CD4-positive, alpha-beta T cell treated with Interleukin-21 for 1 hour (primary cell): ENCODE data around the gene ABCC1.

ENCODE experiments used
- DNase-seq: peaks from one replicate; pipeline ENCODE4 v3.0.0-alpha.2; 2020

Gene ABCC1

DNA sequence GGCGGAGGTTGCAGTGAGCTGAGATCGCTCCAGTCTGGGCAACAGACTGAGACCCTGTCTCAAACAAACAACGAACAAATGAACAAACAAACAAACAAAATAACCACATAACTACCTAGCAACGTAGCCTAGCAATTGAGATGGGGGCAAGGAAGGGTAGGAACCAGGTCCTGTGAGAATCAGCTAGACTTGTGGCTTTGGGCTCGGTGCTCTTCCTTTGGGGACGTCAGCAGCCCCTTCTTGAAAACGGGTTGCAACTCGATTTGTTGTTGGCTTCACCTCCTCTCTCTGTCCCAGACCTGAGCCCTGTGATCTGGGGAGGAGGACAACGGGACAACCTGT, 72.2 kb downstream of the ABCC1 start:
- DNase-seq = no peak

DNA sequence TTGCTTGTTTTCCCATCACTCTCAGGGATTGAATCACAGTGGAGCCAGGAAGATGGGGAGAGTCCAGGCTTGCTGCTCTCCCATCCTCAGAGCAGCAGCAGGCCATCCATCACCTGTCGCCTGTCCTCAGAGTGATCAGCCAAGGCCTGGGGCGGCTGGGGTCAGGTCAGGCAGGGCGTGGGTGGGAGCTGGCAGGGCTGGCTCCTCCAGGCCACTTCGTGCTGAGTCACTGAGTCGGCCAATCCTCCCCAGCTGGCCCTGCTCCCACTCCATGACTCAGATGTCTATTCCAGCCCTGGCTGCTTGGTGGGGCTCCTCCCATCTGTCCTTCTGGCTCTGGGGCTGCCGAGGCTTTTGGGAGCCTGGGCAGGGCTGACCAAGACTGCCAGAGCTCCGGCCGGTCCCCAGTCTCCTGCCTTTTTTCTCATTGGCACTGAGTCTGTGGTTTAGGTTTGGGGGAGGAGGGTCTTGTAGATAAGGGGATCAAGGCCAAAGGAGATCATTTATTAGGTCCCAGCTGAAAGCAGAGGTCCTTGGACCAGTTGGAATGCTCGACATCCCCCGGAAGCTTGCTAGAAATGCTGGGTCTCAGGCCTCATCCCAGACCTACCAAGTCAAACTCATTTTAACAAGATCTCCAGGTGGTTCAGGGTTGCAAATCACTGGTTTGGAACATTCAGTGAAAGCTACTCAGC, 72.7 kb downstream of the ABCC1 start:
- no peak for DNase-seq

DNA sequence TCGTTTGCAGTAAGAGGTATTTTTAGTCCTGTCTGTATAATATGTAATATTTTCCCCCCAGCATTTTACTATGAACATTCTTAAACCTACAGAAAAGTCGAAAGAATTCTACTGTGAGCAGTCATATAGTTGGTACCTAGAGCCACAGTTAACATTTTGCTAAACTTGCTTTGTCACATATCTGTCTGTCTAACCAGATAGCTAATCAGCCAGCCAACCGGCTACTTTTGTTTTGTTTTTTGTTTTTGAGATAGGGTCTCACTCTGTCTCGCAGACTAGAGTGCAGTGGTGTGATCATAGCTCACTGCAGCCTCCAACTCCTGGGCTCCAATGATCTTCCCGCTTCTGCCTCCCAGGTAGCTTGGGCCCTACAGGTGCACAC, 73.3 kb downstream of the ABCC1 start:
- DNase-seq = no peak

DNA sequence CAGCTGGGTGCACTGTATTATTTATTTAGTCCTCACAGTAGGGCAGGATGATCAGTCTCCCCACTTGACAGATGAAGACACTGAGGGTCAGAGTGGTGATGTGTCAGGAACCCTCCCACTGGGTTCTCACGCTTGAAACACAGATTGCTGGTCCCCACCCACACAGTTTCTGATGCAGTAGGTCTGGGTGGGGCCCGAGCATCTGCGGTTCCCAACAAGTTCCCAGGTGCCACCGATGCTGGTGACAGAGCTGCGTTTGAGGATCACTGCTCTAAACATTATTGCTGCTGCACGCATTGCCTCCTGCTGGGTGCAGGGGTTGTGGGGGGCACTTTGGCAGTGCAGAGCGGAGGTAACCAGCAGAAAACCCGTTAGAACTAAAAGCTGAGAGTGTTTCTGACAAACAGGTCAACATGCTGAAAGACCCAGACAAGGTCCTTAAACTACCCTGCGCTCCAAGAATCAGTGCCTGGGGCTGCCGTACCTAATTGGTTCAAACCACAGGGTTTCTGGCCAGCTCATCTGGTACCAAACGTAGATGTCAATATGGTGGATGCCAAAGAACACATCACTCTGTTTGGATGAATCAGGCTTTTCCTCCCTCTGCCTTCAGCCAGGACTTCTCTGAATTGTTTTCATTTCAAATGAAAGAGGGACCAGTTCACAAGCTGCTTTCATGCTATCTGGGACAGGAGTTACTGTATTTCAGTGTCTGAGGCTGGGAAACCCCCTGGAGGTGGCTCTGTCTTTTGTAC, 76.0 kb downstream of the ABCC1 start:
- peak; percentile 59 for DNase-seq

DNA sequence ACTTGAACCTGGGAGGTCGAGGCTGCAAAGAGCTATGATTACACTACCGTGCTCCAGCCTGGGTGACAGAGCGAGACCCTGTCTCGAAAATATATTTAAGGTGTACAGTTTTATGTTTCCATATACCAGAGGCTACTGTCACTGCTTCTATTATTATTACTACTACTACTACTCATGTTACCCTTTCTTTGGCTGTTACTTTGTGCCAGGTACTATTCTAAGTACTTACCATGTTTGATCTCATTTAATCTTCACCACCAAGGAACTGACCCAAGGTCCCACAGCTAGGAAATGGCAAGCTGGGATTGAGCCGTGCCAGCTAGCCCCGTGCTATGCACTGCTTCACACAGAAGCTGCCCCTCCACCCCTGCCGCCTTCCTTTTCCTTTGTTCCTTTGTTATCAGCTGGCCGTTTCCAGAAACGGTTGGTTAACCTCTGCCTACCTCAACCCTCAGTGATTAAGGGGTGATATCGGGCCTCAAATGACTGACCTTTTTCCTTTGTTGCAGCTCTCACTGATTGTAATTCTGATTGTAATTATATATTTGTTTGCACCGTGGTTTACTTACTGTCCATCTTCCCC, 78.4 kb downstream of the ABCC1 start:
- DNase-seq = no peak

DNA sequence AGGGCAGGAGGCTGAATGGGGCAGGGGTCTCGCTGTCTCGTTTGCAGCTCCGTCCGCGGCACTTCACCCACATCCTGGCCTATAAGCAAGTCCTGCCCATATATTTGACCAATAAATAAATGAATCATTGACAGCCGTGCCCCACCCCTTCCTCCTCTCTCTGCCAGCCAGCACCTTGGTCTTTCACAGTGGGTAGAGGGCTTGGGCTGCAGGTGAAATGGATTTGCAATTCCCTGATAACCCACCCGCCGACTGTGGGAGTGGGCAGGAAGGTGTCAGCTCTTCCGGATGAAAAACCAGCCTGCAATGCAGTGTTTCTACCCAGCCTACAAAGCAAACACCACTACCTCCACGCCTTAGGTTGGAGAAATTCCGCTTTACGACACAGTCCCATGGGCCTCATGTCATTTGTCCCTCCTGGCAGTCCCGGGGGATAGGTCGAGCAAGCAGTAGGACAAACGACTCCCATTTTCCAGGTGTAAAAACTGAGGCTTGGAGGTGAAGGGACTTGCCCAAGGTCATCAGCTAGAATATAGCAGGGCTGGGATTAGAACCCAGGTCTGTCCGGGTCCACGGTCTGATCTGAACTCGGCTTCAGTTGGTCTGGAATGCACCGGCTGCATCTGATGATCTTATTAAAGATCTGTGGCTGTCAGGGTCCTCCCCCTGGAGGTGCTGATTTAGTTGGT, 79.0 kb downstream of the ABCC1 start:
- DNase-seq = no peak

DNA sequence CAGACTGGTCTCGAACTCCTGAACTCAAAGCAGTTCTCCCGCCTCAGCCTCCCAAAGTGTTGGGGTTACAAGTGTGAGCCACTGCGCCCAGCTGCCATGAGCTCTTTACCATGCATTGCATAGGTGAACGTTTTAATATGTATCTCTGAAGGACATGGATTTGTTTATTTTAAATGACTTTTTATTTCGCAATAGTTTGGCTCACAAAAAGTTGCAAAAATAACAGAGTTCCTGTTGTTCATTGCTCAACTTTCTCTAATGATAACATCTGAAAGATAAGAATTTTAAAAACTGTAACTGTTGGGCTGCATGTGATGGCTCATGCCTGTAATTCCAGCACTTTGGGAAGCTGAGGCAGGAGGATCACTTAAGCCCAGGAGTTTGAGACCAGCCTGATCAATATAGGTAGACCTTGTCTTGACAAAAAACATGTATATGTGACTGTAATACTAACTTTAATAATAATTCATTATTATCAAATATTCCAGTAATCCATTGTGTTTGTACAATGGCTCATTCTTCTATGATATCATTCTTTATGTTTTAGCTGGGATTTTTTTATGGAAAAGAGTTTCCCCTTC, 80.1 kb downstream of the ABCC1 start:
- DNase-seq = no peak

DNA sequence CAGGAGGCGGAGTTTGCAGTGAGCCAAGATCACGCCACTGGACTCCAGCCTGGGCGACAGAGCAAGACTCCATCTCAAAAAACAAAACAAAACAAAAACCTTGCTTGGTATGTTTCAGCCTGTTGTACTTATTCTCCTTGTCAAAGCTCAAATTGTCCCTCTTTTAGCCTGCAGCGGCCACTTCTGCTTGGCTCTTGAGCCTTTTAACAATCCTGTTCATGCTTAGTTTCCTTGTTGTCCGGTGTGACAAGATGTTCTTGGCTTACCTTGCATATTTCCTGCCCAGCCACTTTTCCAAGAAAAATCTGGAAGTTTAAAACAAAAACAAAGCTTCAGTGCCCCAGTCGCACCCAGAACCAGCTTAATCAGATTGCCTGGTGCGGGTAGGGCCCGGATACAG, 81.0 kb downstream of the ABCC1 start:
- no peak for DNase-seq

DNA sequence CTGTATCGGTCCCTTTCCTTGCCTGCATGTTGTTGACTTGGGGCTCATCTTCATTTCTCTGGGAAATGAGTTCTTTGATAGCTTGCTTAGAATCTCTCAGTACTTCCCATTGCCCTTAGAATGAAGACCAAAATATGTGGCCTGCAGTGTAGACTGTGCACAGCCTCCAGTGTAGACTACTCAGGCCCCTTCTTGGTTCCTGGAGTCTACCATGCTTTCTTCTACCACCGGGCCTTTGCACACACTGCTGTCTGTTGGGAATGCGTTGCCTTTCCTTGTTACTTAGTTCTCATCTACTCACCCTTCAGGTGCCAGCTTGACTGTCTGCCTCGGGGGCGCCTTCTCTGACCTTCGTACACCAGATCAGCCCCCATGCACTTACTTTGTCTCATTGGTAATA, 82.0 kb downstream of the ABCC1 start:
- DNase-seq = no peak

DNA sequence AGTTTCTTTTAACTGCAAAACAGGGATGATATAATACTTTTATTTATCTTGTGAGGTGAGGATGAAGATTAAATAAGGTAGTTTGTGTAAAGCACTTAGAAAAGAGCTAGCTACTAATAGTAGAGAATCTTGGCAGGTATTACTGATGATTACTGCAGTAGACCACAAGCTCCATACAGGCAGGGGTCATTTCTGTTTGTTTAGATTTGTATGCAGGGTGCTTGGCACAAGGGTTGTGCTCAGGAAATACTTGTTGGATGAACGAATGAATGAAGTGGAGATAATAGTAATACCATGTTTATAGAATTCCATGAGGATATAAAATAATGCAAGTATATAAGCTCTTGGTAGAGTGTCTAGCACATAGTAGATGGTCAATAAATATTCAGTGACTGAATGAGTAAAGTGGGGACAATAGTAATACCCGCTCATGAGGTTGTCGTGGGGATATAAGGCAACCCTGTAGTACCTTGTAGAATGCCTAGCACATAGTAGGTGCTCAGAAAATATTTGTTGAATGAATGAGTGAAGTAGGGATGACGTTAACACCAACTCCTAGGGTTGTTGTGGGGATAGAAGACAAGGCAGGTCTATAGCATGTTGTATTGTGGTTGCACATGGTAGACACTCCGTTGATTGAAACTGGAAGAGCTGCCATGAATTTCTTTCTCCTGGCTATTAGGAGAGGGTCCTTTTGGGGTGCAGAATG, 83.0 kb downstream of the ABCC1 start:
- DNase-seq = no peak

DNA sequence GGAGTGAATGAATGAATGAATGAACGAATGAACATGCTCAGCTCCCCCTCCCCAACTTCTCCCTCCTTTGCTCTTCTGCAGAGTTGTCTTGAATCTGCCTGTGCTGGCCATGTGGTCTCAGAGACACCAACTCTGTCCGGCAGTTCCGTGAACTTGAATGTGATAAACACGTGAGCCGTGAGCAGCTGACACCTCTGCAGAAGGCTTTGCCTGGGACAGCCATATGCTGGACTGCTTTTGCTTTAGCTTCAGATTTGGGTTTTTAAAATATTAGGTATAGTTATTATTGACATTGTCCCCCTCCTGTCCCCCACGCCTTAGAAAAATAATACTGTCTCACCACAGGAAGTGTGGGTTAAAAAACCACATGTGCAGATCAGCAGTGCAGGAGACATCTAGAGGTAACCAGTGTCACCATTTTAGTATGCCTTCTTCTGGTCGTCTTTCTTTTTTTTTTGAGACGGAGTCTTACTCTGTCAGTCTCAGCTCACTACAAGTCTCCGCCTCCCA, 83.8 kb downstream of the ABCC1 start:
- DNase-seq = peak; percentile 62

DNA sequence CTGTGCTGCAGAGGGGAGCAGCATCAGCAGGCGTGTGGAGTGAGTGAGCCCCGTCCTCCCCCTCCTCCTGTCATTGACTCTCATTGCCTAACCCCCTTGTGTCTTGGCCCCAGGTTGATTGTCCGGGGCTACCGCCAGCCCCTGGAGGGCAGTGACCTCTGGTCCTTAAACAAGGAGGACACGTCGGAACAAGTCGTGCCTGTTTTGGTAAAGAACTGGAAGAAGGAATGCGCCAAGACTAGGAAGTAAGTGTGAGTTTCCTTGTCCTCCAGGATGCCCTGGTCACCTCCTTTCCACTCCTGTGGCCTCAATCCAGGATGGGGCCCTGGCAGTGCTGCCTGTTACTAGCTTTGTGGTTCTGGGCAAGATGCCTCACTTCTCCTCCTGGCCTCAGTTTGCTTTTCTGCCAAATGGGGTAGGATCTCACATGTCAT, 87.0 kb downstream of the ABCC1 start:
- DNase-seq = no peak

DNA sequence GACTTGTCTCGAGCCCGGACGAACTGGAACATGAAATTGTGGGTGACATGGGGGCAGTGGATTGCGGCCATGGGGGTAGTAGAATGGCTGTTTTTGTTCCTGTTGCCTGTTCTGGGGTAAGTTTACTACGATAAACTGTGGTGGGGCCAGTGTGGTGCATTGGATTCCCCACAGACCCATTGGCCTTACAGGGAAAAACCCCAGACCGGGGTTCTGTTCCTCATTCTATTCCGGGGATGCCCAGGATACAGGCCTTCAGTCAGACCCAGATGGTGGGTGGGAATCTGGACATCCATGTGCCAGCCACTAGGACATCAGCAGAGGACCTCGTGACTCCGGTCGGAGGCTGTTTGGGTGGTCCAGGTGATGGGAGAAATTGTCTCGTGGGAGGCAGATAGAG, 88.1 kb downstream of the ABCC1 start:
- DNase-seq = no peak

DNA sequence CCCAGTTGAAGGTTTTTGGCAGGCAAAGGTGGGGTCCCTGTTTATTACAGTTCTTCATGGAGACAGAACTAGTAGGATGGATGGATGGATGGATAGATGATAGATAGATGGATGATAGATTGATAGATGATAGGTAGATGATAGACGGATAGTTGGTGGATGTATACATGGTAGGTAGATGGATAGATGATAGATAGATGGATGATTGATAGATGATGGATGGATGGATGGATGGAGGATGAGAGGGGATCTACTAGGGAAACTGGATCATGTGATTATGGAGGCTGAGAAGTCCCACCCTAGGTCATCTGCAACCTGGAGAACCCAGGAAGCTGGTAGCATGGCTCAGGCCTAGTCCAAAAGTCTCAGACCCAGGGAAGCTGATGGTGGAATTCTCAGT, 88.6 kb downstream of the ABCC1 start:
- DNase-seq = no peak

DNA sequence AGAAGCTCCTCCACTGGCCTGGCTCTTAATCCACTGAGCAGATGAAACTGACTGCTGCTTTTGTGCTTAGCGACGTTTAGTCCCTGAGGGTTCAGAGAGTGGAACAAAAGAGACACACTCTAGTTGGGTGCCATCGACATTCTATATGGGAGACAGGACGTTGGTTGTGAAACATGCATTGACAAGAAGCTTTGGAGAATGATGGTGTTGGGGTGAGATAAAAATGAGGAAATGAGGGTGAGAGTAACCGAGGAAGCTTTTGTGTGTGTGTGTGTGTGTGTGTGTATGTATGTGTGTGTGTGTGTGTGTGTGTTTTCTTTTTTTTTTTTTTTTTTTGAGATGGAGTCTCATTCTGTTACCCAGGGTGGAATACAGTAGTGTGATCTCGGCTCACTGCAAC, 89.5 kb downstream of the ABCC1 start:
- DNase-seq = no peak

DNA sequence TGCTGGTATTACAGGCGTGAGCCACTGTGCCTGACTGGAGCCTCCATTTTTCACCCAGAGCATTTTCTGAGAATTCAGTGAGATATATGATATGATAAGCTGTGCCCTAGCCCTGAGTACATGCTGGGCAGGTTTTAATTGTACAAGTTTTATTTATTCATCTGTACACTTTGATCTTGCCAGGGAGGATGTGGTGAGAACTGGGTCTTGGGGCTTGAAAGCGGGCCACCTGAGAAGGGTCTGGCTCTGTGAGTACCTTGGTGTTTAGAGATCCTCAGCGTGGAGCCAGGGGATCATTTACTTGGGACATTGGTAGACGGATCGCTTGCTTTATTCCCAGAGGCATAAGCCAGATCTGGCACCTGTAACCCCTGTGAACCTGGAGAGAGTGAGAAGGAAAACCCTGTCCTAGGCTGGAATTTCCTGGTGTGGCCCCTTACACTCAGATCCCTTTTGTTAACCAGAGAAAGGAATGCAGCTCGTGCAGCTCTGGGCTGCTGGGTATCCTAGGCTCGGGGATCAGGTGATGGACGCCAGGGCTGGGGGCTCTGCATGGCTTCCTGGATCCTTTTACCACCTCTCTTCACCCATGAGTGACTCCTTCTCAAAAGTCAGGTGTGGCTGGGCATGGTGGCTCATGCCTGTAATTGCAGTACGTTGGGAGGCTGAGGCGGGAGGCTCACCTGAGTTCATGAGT, 91.9 kb downstream of the ABCC1 start:
- DNase-seq = peak; percentile 37

DNA sequence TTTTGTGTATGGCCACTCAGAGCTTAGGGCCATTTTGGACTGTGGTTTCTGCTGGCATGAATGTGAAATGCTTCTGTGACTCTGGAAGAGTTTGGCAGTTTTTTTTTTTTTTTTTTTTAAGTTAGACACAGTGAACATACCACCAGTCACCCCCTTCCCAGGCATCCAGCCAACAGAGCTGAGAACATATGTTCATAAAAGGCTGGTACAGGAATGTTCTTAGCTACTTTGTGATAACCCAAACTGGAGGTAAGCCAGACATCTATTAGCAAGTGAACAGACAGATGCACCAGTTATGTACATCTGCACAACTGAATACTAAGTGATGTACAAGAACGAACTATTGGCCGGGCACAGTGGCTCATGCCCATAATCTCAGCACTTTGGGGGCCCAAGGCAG, 92.7 kb downstream of the ABCC1 start:
- no peak for DNase-seq

DNA sequence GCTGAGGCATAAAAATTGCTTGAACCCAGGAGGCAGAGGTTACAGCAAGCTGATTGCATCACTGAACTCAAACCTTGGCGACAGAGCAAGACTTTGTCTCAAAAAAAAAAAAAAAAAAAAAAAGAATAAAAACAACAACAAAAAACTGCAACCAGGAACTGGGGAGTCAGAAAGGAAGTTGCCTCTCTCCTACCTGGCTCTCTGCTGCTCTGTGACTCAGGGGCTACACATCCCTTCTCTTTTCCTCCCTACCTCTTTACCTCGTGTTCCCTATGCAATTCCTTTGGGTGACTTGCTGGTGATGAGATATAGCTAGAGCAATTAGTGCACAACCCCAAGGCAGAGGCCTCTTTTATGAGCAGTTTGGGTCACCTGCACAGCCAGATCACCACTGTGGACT, 95.9 kb downstream of the ABCC1 start:
- DNase-seq = no peak

DNA sequence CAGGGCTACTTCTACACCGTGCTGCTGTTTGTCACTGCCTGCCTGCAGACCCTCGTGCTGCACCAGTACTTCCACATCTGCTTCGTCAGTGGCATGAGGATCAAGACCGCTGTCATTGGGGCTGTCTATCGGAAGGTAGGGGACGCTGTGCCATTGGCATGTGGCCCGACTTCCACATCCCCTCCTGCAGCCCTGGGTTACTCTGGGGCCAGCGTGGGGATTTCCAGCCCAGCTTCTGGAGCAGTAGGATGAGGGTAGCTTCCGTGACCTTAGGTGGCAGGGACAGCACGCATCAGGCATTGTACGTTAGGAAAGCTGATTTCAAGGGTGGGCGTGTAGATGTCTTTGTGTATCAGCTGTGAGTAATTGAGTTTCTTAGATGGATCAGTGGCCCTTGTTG, 96.5 kb downstream of the ABCC1 start:
- DNase-seq = no peak

DNA sequence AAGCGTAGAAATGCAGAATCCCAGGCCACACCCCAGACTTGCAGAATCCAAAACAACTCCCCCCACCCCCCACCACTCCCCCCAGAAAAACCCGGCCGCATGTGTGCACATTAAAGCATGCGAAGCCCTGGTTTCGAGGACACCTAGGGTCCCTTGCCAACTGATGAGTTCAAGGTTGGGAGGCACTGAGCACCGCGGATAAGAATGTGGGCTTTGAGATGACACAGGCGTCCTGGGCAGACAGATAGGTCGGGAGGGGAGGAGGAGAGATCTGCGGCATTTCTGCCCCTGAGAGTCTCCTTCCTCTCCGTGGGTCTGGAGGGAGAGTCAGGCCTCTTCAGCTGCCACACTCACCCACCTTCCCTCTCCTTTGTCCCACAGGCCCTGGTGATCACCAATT, 98.3 kb downstream of the ABCC1 start:
- no peak for DNase-seq

DNA sequence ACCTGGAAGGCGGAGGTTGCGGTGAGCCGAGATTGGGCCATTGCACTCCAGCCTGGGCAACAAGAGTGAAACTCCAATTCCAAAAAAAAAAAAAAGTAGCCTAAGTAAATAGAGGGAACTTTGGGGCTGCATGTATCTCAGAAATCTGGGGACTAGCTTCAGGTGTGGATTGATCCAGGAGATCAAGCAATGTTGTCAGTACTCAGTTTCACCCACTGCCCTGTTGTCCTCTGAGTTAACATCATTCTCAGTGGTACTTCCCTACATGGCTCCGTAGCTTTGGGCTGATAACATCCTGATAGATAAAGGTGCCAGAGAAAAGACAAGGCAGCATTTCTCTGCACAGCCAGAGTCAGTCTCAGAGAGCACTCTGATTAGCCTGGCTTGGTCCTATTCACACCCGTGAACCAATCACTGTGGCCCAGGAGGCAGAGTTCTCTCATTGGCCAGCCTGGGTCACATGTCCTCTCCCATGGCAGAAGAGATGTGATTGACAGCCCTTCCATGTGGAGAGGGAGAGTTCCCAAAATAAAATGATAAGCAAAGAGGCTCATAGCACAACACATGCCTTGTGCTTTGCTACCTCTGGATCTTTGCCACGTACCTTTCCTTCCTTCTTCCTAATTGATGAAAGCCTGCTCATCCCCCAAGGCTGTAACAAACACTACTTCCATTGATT, 99.6 kb downstream of the ABCC1 start:
- no peak for DNase-seq
